NCI-H2227 (cell line): ENCODE results near the gene SMIM13.
A peak's percentile ranks its signal among the peaks of the same experiment; 100 is the strongest.

Source experiments
- DNase-seq: peaks from one replicate; lab custom pipeline; 2025; ENCODE audit not compliant: unreplicated experiment; lab: John Stamatoyannopoulos, UW

The SMIM13 gene

GRCh38 chr6:11151488-11151887 is 57.9 kb downstream of the SMIM13 start:
- DNase-seq = no peak

- DNase-seq = no peak
These were observed 58.9 kb downstream of the SMIM13 start for GRCh38 chr6:11152581-11152980.

GRCh38 chr6:11153447-11153846 is 59.8 kb downstream of the SMIM13 start:
- DNase-seq = no peak

GRCh38 chr6:11155589-11155988 is 62.0 kb downstream of the SMIM13 start:
- no peak for DNase-seq

GRCh38 chr6:11160199-11160598 is 66.6 kb downstream of the SMIM13 start:
- DNase-seq = no peak

GRCh38 chr6:11161031-11161956 is 67.7 kb downstream of the SMIM13 start:
- no peak for DNase-seq

- no peak for DNase-seq
These were observed 68.6 kb downstream of the SMIM13 start for GRCh38 chr6:11162262-11162661.

- no peak for DNase-seq
These were observed 70.3 kb downstream of the SMIM13 start for GRCh38 chr6:11163932-11164331.

- no peak for DNase-seq
These were observed 71.3 kb downstream of the SMIM13 start for GRCh38 chr6:11164717-11165646.

GRCh38 chr6:11166948-11167347 is 73.3 kb downstream of the SMIM13 start:
- no peak for DNase-seq

- DNase-seq = no peak
These were observed 74.5 kb downstream of the SMIM13 start for GRCh38 chr6:11168091-11168635.

GRCh38 chr6:11171952-11172351 is 78.3 kb downstream of the SMIM13 start:
- DNase-seq = no peak

GRCh38 chr6:11172501-11173327 is 79.1 kb downstream of the SMIM13 start:
- DNase-seq = peak; percentile 86

- no peak for DNase-seq
These were observed 80.6 kb downstream of the SMIM13 start for GRCh38 chr6:11174242-11174611.

GRCh38 chr6:11177271-11177670 is 83.6 kb downstream of the SMIM13 start:
- DNase-seq = no peak

GRCh38 chr6:11179088-11179418 is 85.4 kb downstream of the SMIM13 start:
- no peak for DNase-seq

- DNase-seq = no peak
These were observed 86.0 kb downstream of the SMIM13 start for GRCh38 chr6:11179419-11180202.

GRCh38 chr6:11181478-11182136 is 88.0 kb downstream of the SMIM13 start:
- no peak for DNase-seq

- no peak for DNase-seq
These were observed 90.2 kb downstream of the SMIM13 start for GRCh38 chr6:11183761-11184362.
